HTERT RPE-1 (cell line): ENCODE results near the gene GRK2.

Experiments used
- in situ Hi-C: fragments of 300-500 bp; cut with MboI; formaldehyde crosslinking; loops from 4 replicates; pipeline ENCODE4 v1.14.3; 2020; ENCODE audit warnings: low sequenced_read_pairs

The GRK2 gene

GRCh38 chr11:67293090-67293489 lies 26.8 kb downstream of the GRK2 start:
- in situ Hi-C loops: no loop called here

GRCh38 chr11:67295846-67296245 lies 29.6 kb downstream of the GRK2 start:
- in situ Hi-C loops: no loop called here

GRCh38 chr11:67298786-67299185 lies 32.5 kb downstream of the GRK2 start:
- in situ Hi-C loops: no loop called here

- in situ Hi-C loops: no loop called here
Measured at GRCh38 chr11:67299471-67300191, 33.4 kb downstream of the GRK2 start.

- in situ Hi-C loops: no loop called here
Measured at GRCh38 chr11:67300256-67300755, 34.0 kb downstream of the GRK2 start.

GRCh38 chr11:67300756-67301312 lies 34.6 kb downstream of the GRK2 start:
- in situ Hi-C loops: no loop called here

- in situ Hi-C loops: no loop called here
Measured at GRCh38 chr11:67301313-67301921, 35.1 kb downstream of the GRK2 start.

- in situ Hi-C loops: no loop called here
Measured at GRCh38 chr11:67301951-67302516, 35.8 kb downstream of the GRK2 start.

- in situ Hi-C loops: no loop called here
Measured at GRCh38 chr11:67302571-67303131, 36.4 kb downstream of the GRK2 start.

- in situ Hi-C loops: no loop called here
Measured at GRCh38 chr11:67303132-67303834, 37.0 kb downstream of the GRK2 start, which contains the start of gene SSH3. TSS of gene SSH3 (plus strand) at chr11:67303530. CDS start at chr11:67303626, 96 bp downstream.

- in situ Hi-C loops: no loop called here
Measured at GRCh38 chr11:67303835-67304411, 37.6 kb downstream of the GRK2 start.

- in situ Hi-C loops: no loop called here
Measured at GRCh38 chr11:67304511-67305113, 38.3 kb downstream of the GRK2 start.

GRCh38 chr11:67306769-67307544 lies 40.7 kb downstream of the GRK2 start:
- in situ Hi-C loops: no loop called here

- in situ Hi-C loops: no loop called here
Measured at GRCh38 chr11:67307545-67308001, 41.3 kb downstream of the GRK2 start.

- in situ Hi-C loops: no loop called here
Measured at GRCh38 chr11:67308031-67308866, 42.0 kb downstream of the GRK2 start.

GRCh38 chr11:67309166-67309565 lies 42.9 kb downstream of the GRK2 start:
- in situ Hi-C loops: no loop called here

- in situ Hi-C loops: no loop called here
Measured at GRCh38 chr11:67309661-67310061, 43.4 kb downstream of the GRK2 start.
